Smooth muscle cell (in vitro differentiated cells): ENCODE data around the gene HOXA9. TPM values are rescaled to one million over a fixed set of nuclear protein-coding genes. Genes with fewer than 3 reads are reported as not detected.
A peak's percentile ranks its signal among the peaks of the same experiment; 100 is the strongest.

Experiments used
- DNase-seq: peaks from one replicate; lab custom pipeline; 2025; ENCODE audit not compliant: unreplicated experiment; lab: John Stamatoyannopoulos, UW
- H2AFZ ChIP-seq: fragments of 200-600 bp; sonication (generic); 2 replicates; pipeline ENCODE4 v1.6.0; 2016; ENCODE audit warnings: antibody characterized with exemption, low read depth, mild to moderate bottlenecking
- H3F3A ChIP-seq: fragments of 200-600 bp; sonication (generic); 2 replicates; pipeline ENCODE4 v1.6.0; 2017; ENCODE audit warnings: antibody characterized with exemption, low read depth
- H3K27ac ChIP-seq: fragments of 200-600 bp; sonication (generic); 2 replicates; pipeline ENCODE4 v1.5.1; 2016; ENCODE audit warnings: low read depth, mild to moderate bottlenecking
- H3K27me3 ChIP-seq: fragments of 200-600 bp; sonication (generic); 2 replicates; pipeline ENCODE4 v1.6.1; 2016; ENCODE audit warnings: low read depth, mild to moderate bottlenecking
- H3K36me3 ChIP-seq: fragments of 200-600 bp; sonication (generic); 2 replicates; pipeline ENCODE4 v1.5.1; 2016; ENCODE audit warnings: low read depth
- H3K4me1 ChIP-seq: fragments of 200-600 bp; sonication (generic); 2 replicates; pipeline ENCODE4 v1.5.1; 2016; ENCODE audit warnings: low read depth
- H3K4me2 ChIP-seq: fragments of 200-600 bp; sonication (generic); 2 replicates; pipeline ENCODE4 v1.6.0; 2016; ENCODE audit warnings: mild to moderate bottlenecking
- H3K4me3 ChIP-seq: fragments of 200-600 bp; sonication (generic); 2 replicates; pipeline ENCODE4 v1.5.1; 2016; ENCODE audit warnings: mild to moderate bottlenecking
- H3K79me2 ChIP-seq: fragments of 200-600 bp; sonication (generic); 2 replicates; pipeline ENCODE4 v1.6.0; 2016; ENCODE audit warnings: low read depth, mild to moderate bottlenecking
- H3K9ac ChIP-seq: fragments of 200-600 bp; sonication (generic); 2 replicates; pipeline ENCODE4 v1.6.0; 2016; ENCODE audit warnings: low read depth
- H3K9me3 ChIP-seq: fragments of 200-600 bp; sonication (generic); replicated peaks from 2 replicates; pipeline ENCODE4 v1.5.1; 2016; ENCODE audit warnings: low read depth
- H4K20me1 ChIP-seq: fragments of 200-600 bp; sonication (generic); 2 replicates; pipeline ENCODE4 v1.6.0; 2016; ENCODE audit warnings: low read depth
- WGBS: methylation state at CpG from one replicate; pipeline ENCODE4 v1.1.7; 2016; ENCODE audit warnings: low lambda C conversion rate; 5-methylcytosine and 5-hydroxymethylcytosine counted together
- polyA plus RNA-seq: library from polyadenylated mRNA; unstranded; fragments of >200 nt; fragmentation: Nextera tagmentation; extraction: Ambion mirVana; gene quantifications from 2 replicates; pipeline ENCODE4 v1.2.1, GENCODE V29; 2016
- total RNA-seq: library from RNA; depleted of rRNA; stranded (reverse); fragments of >200 nt; gene quantifications from 2 replicates; pipeline ENCODE4 v1.2.3, GENCODE V29; 2014
- TF ChIP-seq, protein P1 (sequence below): fragments of 200-600 bp; sonication (generic); IDR thresholded peaks from 2 replicates; pipeline ENCODE4 v1.5.1; 2017; ENCODE audit warnings: borderline replicate concordance, mild to moderate bottlenecking, antibody characterized with exemption; ENCODE audit not compliant: insufficient read depth, poor library complexity, severe bottlenecking

HOXA9 gene
- total and polyA plus RNA-seq, 2 experiments from 2014 or later, result 12.6 to 35.8 TPM

GRCh38 chr7:27119412-27119911 lies 45.9 kb downstream of the HOXA9 start:
- H2AFZ ChIP-seq, result no peak overlapping the region
- H3K4me2 ChIP-seq, result no peak overlapping the region
- peaks cover 100% of the 10 kb centered on the region for H3K27me3 ChIP-seq
- no peaks in the 10 kb centered on the region for H3K4me1 ChIP-seq
- H3K36me3 ChIP-seq, result no peaks in the 10 kb centered on the region
- H3K4me3 ChIP-seq, result no peak overlapping the region
- H3K27ac ChIP-seq, result no peak overlapping the region
- WGBS, result 63% methylated on average over 1 of the region's 1 CpG
- DNase-seq, result no peak
- H3K9ac ChIP-seq, result no peak overlapping the region
- H3K9me3 ChIP-seq, result no peaks in the 10 kb centered on the region
- TF ChIP-seq, protein P1, sequence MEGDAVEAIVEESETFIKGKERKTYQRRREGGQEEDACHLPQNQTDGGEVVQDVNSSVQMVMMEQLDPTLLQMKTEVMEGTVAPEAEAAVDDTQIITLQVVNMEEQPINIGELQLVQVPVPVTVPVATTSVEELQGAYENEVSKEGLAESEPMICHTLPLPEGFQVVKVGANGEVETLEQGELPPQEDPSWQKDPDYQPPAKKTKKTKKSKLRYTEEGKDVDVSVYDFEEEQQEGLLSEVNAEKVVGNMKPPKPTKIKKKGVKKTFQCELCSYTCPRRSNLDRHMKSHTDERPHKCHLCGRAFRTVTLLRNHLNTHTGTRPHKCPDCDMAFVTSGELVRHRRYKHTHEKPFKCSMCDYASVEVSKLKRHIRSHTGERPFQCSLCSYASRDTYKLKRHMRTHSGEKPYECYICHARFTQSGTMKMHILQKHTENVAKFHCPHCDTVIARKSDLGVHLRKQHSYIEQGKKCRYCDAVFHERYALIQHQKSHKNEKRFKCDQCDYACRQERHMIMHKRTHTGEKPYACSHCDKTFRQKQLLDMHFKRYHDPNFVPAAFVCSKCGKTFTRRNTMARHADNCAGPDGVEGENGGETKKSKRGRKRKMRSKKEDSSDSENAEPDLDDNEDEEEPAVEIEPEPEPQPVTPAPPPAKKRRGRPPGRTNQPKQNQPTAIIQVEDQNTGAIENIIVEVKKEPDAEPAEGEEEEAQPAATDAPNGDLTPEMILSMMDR, result no peak
- no peaks in the 10 kb centered on the region for H3K79me2 ChIP-seq
- H4K20me1 ChIP-seq, result peaks cover 6% of the 10 kb centered on the region
- no peaks in the 10 kb centered on the region for H3F3A ChIP-seq

GRCh38 chr7:27118580-27118979 lies 46.8 kb downstream of the HOXA9 start:
- 41% methylated on average over 3 of the region's 3 CpGs for WGBS
- Histone ChIP-seq H4K20me1 (peaks cover 6% of the 10 kb centered on the region), H3K79me2 (no peaks in the 10 kb centered on the region), H3K9ac (no peak overlapping the region), H3K27me3 (peaks cover 100% of the 10 kb centered on the region), H3K9me3 (no peaks in the 10 kb centered on the region), H3F3A (no peaks in the 10 kb centered on the region), H3K4me3 (no peak overlapping the region), H3K4me1 (no peaks in the 10 kb centered on the region), H3K27ac (no peak overlapping the region), H2AFZ (no peak overlapping the region), H3K4me2 (no peak overlapping the region), H3K36me3 (no peaks in the 10 kb centered on the region)
- TF ChIP-seq, protein P1, result no peak
- no peak for DNase-seq

DNA sequence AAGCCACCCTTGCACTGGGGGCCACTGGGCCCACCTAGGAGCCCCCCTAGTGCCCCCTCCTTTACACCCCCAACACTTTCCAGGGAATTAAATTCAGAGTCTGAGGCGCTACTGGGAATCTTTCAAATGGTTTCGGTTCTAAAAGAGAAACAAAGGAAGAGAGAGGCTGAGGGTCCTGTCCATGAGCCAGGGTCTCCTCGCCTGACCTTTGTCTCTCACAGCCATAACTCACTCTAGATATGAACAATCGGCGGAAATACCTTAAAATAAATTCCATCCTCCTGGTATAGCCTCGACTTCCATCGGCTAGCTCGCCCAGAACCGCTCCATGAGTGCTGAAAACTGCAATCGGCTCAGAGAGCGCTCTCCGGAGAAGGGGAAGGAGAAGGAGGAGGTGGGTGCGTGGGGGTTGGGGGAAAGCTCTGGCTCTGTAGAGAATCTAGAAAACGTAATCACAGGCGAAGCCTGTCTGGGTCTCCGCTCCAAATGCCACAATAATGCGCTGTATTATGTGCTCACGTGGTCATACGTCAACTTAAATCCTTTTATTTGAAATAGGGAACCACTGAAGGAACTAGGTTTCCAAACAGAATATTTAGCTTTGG lies 47.3 kb downstream of the HOXA9 start:
- H3K9me3 ChIP-seq, result no peaks in the 10 kb centered on the region
- H2AFZ ChIP-seq, result no peak overlapping the region
- H3K27ac ChIP-seq, result no peak overlapping the region
- H3F3A ChIP-seq, result no peaks in the 10 kb centered on the region
- H3K36me3 ChIP-seq, result no peaks in the 10 kb centered on the region
- DNase-seq, result no peak
- no peaks in the 10 kb centered on the region for H3K79me2 ChIP-seq
- H3K4me1 ChIP-seq, result no peaks in the 10 kb centered on the region
- H4K20me1 ChIP-seq, result peaks cover 6% of the 10 kb centered on the region
- 10% methylated on average over 11 of the region's 19 CpGs for WGBS
- no peak overlapping the region for H3K4me3 ChIP-seq
- TF ChIP-seq, protein P1, result no peak
- H3K4me2 ChIP-seq, result peak overlapping the region; percentile 5
- H3K27me3 ChIP-seq, result peaks cover 100% of the 10 kb centered on the region
- no peak overlapping the region for H3K9ac ChIP-seq
